Cerebellar nuclear complex (tissue), 1 donor: ENCODE results near the gene DENND4A.
A peak's percentile ranks its signal among the peaks of the same experiment; 100 is the strongest.

Source experiments
- DNase-seq, 2 experiments: peaks; one replicate each; lab custom pipeline; 2025; lab: John Stamatoyannopoulos, UW

Gene DENND4A

DNA sequence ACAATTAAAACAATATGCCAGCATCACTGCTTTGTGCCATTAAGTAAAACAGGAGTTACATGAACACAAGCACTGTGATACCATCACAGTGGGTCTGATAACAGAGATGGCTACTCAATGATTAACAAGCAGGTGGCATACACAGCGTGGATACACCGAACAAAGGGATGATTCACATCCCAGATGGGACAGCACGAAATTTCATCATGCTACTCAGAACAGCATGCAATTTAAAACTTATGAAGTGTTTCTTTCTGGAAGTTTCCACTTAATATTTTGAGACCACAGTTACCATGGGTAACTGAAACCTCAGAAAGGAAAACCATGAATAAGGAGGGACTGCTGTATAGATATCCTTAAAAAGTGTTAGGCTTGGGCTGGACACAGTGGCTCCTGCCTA, 125.8 kb downstream of the DENND4A start:
- no peak for DNase-seq

DNA sequence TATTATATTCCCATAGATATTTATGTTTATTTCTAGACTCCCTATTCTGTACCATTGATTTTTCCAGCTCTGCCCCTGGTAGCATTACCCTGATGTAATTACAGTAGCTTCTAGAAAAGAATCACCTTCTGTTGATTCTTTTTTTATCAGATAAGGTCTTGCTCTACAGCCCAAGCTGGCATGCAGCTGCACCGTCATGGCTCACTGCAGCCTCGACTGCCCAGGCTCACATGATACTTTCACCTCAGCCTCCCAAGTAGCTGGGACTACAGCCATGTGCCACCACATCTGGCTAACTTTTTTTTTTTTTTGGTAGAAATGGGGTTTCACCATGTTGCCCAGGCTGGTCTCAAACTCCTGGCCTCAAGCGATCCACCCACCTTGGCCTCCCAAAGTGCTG, 128.6 kb downstream of the DENND4A start:
- no peak for DNase-seq

DNA sequence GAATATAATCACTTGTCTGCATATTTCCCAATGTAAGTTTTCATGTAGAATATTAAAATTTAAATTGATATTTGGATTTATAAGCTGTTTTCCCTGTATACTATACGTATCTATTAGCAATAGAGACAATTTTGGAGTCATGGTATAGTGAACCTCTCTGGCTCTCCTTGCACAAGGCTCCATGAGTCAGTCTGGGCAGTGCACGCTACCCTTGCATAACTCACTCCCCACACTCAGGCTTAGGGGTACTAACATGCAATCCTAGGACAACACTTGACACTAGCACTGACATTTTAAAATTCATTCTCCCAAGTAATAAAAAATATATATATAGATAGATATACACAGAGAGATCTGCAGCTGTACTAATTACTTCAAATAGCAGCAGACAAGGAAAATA, 131.2 kb downstream of the DENND4A start:
- DNase-seq, result no peak

DNA sequence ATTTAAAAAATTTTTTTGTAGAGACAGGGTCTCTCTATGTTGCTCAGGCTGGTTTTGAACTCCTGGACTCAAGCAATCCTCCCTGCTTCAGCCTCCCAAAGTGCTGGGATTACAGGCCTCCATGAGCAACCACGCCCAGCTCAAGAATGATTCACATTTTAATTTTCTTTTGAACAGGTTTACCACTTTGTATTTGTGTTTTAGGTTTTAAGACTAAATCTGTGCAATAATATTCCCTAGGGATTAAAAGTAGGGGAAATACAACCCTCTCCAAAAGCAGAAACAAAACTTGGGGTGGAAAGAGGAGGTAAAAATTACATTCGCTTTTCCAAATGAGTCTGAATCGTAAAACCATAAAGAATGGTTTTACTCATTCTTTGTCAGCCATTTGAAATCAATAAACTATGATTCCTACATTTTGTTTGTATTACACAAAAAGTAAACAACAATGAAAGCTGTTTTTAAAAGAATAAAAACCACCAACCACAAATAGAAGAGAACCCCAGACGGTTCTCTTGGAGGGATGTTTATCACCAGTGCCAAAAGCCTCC, 132.5 kb downstream of the DENND4A start:
- DNase-seq, result no peak

DNA sequence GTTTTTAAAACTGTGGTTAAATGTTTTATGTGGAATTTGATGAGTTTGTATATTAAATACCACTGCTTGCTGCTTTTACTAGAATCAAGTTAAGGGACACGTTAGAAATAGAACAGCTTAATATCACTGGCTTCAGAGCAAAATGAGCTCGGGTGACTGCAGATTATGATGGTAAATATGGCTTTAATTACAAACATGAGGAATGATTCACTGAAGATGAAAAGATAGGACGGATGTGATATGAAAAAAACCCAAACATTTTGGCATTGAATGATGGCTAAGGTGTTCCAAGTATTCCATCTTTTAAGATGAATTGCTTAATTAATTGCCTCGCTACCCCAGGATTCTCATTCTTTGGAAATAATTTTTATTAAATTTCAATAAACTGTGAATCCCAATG, 136.6 kb downstream of the DENND4A start:
- no peak for DNase-seq

DNA sequence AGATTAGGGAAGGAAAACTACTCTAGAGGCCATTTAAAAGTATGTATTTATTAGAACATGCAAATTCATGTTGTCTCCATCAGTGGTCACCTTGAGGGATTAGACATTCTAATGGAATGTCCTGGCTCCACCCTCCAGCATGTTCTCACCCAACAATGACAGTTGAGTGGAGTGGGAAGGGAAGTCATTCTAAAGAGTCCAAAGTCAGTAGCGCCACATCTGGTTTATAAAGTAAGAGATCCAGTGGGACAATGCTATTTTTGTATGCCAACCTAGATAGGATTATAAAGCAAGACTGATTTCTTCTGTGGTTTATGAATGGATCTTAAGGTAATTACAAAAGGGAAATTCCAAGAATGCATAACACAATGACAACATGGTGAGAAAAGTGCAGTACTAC, 137.1 kb downstream of the DENND4A start:
- no peak for DNase-seq

DNA sequence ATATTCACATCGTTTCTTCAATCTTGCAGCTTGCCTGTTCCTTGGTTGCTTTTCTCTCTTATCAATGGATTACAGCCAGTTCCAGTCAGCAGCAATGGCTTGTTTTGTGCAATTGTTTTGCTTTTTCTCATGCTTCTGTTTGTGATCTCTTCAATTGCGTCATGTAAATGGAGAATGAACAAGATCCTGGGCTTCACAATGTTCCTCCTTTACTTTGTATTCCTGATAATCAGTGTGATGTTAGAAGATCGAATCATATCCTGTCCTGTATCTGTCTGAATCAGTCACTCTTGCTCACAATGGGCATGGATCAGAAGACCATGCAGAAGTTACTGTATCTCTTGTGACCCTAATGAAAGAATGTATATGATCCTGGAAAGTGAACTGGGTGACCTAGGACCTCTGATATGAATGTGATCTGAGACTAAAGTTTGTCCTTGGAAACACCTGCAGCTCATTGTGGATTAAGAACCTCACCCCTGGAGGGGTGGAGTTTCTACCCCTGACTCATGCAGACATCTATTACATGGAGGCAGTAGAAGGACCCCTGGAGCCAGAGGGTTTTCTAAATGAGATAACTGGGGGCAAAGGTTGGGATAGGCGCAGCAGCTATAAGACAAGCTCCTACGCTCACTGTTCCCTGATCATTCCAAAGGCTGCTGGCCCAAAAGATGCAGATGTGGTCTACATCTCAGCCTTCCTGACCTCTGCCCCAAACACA, 138.1 kb downstream of the DENND4A start:
- DNase-seq, result no peak

DNA sequence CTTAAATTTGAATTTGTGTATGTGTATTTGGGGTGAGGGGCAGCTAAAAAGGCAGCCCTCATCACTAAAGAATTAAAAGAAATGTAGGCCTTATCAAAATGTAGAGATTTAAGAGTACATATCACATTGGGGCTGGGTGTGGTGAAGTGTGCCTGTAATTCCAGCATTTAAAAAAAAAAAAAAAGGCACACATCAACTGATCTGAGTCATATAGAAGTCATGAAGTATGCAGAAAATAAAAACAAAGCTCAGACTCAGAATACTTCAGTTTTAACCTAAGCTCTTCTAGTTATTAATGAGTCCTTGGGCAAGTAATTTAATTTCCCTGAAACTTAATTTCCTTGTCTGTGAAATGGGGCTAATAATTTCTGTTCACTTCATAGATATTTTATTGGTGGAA, 138.8 kb downstream of the DENND4A start:
- no peak for DNase-seq

DNA sequence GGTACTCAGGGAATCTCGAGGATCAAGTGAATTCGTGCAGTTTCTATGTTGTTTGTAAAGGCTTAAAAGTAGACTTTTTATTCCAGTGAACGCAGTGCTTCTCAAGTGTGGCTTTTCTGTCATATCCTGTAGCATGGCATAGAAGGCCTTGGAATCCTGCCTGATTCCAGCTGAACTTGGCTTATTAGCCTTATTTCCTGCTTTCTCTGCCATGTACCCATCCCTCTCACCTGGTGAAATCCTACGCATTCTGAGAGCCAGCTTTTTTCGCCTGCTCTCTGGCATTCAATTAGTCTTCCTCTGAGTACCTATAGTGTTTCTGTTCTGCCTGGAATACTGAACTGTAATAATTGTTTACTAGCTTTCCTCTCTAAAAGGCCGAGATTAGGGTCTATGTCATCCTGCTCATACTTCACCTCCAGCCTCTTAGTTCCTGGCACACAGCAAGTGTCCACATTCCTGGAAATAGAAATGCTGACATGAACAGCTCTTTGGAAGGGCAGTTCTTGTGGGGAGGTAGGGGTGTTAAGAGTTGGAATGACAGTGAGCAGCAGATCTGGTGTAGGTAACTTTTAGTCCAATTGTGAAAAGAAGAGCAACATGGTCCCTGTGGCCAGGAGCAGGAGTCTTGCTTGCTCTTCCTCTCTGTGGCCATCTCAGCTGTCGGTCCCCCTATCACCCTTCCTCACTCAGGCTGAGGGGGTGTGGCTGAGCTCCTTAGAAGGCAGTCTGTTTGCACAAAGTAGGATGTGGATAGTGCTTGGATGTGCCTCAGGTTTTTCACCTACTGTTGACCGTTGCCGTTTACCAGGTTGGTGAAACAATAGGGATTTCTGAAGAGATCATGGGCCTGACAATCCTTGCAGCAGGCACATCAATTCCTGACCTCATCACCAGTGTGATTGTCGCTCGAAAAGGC, 140.0 kb downstream of the DENND4A start:
- DNase-seq, result no peak

DNA sequence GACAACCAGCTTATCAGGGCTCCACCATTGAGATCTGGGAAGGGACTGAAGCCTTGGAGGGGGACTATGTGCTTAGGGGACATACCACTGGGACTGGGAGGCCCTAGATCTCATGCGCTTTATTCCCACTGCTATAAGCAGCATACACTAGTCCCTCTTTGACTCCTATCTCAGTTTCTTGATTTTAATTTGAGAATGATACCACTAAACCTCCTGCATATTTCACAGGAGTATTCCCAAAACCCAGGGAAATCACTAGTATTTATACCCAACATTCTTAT, 141.1 kb downstream of the DENND4A start:
- DNase-seq, result no peak

DNA sequence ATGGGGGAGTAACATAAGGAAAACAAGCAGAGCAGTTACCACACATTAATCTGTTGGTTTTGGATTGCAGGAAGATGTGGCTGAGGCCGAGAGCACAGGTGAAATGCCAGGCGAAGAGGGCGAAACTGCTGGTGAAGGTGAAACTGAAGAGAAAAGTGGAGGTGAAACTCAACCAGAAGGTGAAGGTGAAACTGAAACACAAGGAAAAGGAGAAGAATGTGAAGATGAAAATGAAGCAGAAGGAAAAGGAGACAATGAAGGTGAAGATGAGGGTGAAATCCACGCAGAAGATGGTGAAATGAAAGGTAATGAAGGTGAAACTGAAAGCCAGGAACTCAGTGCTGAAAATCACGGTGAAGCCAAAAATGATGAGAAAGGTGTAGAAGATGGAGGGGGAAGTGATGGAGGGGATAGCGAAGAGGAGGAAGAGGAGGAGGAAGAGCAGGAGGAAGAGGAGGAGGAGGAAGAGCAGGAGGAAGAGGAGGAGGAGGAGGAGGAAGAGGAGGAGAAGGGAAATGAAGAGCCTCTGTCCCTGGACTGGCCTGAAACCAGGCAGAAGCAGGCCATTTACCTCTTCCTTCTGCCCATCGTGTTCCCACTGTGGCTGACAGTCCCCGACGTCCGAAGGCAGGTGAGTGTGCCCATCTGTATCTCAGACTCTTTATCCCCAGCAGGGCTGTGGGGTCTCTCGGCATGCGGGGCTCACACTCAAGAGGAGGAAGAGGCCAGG, 141.6 kb downstream of the DENND4A start:
- no peak for DNase-seq

DNA sequence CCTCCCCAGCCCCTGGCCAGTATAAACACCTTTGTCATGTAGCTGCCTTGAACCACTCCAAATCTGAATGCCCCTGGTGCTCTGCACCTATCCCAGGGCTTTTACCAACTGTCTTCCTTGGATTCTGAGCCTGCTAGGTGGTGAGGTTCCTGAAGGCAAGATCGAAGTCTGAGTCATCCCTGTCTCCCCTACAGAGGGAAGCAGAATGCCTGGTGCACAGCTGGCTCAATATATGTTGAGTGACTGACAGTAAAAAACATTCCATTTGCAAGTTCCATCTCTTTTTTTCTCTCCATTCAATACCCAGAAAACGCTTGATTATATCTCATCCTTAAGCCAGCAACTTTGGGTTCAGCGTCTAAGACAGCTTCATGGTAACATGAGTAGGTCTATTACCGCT, 145.6 kb downstream of the DENND4A start:
- DNase-seq, result no peak

DNA sequence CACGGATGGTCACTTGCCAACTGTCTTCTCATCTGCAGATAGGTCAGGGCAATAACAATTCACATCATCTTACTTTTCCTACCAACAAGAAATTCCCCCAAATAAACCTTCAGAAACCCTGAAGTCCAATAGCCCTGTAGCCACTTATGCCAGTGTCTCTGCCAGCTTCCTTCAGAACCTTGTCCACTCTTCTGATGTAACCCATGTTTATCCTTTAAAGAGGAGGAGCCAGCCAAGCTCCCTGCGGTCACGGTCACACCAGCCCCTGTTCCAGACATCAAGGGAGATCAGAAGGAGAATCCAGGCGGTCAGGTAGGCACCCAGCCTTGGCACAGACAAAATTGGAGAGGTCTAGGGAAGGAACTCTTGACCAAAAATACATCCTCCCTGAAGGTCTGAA, 146.7 kb downstream of the DENND4A start:
- no peak for DNase-seq

DNA sequence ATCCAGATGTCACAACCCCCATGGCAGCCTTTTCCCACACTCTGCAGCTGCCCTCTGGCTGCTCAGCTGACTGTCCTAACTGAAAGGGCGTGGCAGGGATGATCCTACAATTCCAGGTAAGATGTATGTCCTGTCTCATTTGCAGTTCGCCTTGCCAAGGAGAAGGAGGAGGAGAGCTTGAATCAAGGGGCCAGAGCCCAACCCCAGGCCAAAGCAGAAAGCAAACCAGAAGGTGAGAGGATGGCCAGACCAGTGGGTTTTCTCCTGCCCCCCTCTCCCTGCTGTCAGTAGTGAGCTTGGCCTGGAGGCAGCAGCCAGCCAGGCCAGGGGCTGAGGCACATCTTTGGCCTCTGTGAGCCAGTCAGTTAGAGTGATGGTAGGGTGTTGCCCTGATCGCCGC, 147.8 kb downstream of the DENND4A start:
- no peak for DNase-seq

DNA sequence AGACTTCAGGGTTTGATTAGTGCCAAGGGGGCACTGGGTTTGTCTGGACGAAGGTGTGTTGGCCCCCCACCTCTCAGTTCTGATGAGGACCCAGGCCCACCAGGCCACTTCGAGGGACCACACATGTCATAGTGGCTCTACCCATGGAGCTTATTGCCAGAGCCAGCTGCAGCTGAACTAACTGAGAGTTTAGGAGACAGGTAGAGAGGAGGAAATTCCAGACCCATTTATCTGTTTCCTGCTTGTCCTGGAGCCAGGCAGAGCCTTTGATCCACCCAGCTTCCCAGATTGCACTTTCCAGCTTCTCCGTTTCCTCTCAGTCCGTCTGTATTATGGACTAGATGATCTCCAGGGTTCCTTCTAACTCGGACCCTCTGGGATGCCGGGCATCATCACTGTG, 149.5 kb downstream of the DENND4A start:
- DNase-seq, result no peak

DNA sequence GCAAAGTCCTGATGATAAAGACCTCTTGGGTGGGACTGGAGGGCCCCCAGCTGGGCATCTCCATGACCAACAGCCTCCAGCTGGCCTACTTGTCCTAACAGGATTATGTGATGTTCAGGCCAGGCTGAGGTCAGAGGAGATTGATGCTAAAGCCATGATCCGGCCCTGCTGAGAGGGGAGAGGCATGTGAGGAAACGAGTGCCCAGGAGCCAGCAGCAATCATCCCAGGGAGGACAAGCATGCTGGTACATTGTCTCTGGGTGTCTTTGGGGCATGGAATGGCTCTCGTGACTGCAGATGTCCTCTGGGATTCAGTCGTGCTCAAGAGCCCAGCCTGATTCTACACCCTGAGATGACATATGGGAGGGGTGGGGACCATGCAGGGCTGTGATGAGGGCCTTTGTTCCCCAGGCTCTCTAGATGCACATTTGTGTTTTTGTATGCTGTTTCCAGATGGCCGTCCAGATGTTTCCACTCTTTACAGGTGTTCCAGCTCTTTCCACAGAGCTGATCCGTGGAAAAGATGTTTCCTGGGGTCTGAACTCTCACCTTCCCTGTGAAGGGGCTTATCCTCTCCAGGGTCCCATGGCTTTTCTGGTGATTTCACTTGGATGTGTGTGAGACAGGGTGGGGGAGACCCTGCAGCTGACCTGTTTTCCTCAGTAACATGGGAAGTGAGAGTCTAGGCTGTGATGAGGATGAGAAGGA, 150.2 kb downstream of the DENND4A start:
- DNase-seq, result no peak

DNA sequence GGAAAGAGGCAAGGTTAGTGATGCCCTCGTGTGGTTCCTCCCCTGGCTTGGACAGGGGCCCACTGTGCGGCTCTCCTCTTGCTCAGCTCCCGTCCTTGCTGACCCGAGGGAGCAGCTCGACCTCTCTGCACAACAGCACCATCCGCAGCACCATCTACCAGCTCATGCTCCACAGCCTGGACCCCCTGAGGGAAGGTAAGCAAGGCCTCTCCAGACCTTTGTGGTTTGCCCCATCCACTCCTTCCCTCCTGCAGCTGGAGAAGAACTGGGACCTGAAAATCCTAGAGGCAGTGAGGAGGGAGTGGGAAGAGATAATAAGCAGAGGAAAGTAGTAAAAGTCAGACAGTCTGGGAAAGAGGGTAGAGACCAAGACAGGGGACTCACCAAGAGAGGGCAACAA, 152.6 kb downstream of the DENND4A start:
- DNase-seq, result no peak

DNA sequence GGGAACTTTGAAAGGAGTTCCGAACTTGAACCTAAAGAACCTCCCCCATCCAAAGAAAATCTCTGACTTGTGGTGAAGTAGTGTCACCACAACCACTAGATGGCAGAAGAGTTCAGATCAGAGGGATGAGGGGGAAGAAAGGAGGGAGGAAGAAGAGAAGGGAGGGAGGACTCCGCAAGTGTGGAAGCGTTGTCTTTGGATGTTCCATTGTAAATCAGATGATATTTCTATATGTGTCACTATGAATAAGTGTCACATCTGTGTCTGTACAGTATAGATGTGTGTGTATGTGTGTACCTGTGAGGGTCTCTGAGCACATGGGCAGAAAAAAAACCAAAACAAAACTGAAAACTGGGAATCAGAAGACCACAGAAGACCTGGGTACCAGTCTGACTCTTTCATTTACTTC, 153.4 kb downstream of the DENND4A start:
- peak in 1 of 2 experiments; percentile 39 for DNase-seq

DNA sequence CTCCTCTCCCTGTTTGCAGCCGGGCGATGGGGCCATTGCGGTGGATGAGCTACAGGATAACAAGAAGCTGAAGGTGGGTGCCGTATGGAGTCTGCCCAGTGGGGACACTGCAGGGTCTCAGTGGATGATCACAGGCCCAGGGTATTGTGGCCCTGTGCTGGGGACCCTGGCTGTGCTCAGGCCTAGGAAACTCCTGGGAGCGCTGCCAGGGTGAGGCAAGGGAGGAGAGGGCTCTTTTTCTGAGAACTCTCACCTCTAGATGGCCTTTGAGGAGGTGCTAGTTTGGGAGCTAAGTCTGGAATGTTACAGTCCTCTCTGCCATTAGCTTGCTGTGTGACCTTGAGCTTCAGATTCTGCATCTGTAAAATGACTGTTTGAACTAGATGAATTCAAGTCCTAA, 154.0 kb downstream of the DENND4A start:
- no peak for DNase-seq

DNA sequence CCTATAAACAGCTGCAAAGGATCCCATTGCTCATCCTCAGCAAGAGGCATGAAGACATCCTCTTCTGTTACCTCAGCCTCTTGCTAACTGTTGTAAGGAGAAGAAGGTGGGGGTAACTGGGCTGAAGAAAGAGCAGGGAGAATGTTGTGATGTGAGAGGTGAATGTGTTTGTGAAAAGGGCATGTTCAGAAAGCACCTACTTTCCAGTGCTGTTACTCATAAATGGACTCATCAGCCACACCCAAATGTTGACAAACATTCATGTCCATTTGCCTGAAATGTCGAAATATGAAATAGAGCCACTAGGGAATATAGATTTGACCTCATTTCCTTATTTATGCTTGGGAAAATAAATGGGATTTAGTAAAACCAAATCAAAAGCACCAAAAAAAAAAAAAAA, 157.7 kb downstream of the DENND4A start:
- no peak for DNase-seq

DNA sequence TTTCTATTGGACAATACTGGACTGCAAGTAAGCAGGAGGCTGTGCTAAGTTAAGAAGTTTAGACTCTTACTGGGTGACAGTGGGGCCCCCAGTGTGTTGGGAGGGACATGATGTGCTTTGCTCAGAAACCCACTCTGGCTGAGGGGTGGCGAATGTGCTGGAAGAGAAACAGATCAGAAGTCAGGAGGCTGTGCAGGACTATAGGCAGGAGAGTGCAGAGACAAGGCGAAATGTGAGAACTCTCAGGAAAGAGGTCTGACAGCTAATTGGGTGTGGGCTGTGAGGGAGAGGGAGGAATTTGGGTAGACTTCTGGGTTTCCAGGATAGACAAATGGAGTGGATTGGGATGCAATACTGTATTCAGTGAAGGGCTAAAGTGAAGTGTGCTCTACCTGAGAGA, 158.3 kb downstream of the DENND4A start:
- DNase-seq, result no peak

DNA sequence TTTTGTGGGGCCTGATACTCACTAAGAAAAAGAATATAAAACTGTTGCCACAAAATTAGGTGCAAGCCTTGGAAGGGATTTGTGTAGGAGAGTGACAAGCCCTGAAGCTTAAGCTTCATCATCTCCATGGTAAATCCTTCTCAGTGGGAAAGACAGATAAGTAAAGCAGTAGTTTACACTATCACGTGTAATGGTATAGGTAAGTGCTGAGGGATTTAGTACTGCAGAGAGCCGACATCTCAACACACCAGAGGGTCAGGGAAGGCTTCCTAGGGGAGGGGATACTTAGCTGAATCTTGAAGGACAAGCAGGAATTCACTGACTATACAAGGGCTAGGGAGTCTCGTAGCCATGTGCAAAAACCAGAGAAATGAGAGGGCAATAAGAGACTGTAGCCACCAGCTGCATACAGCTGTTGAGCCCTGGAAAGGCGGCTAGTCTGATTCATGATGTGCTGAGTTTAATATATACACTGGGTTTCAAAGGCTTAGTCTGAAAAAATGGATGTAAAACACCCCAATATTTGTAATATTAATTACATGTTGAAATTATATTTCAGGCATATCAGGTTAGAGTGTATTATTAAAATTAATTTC, 159.2 kb downstream of the DENND4A start:
- DNase-seq, result no peak
